WERI-Rb-1 (cell line): Measurements from ENCODE around the gene ABI3BP.
"Not testable (repeated sequence)": the region's sequence is repeated elsewhere in the genome, so short reads cannot be mapped to it uniquely, and the experiment has no call there.

ENCODE experiments used
- DNase-seq: peaks from one replicate; pipeline ENCODE4 v3.0.0-alpha.2; 2020
- H3K27ac ChIP-seq: fragments of 250-450 bp; sonication (Bioruptor Pico); 2 replicates; pipeline ENCODE4 v1.5.1; 2020; ENCODE audit warnings: mild to moderate bottlenecking, moderate library complexity
- H3K27me3 ChIP-seq: fragments of 250-450 bp; sonication (Bioruptor Pico); 2 replicates; pipeline ENCODE4 v1.5.1; 2021; ENCODE audit warnings: mild to moderate bottlenecking, low read depth, moderate library complexity; ENCODE audit not compliant: insufficient read depth, severe bottlenecking
- H3K36me3 ChIP-seq: fragments of 250-450 bp; sonication (Bioruptor Pico); 2 replicates; pipeline ENCODE4 v1.5.1; 2020; ENCODE audit warnings: mild to moderate bottlenecking, moderate library complexity
- H3K4me3 ChIP-seq: 2 replicates; pipeline ENCODE4 v1.5.1; 2011; ENCODE audit warnings: low read depth, mild to moderate bottlenecking, control low read depth, low read length
- H3K9me3 ChIP-seq: fragments of 250-450 bp; sonication (Bioruptor Pico); 2 replicates; pipeline ENCODE4 v1.5.1; 2021; ENCODE audit warnings: mild to moderate bottlenecking, moderate library complexity; ENCODE audit not compliant: severe bottlenecking
- TF ChIP-seq, protein P1 (sequence below): IDR thresholded peaks from 2 replicates; pipeline ENCODE4 v1.5.1; 2011; ENCODE audit warnings: low read depth, mild to moderate bottlenecking, control low read depth, inconsistent platforms, low read length

The ABI3BP gene

DNA sequence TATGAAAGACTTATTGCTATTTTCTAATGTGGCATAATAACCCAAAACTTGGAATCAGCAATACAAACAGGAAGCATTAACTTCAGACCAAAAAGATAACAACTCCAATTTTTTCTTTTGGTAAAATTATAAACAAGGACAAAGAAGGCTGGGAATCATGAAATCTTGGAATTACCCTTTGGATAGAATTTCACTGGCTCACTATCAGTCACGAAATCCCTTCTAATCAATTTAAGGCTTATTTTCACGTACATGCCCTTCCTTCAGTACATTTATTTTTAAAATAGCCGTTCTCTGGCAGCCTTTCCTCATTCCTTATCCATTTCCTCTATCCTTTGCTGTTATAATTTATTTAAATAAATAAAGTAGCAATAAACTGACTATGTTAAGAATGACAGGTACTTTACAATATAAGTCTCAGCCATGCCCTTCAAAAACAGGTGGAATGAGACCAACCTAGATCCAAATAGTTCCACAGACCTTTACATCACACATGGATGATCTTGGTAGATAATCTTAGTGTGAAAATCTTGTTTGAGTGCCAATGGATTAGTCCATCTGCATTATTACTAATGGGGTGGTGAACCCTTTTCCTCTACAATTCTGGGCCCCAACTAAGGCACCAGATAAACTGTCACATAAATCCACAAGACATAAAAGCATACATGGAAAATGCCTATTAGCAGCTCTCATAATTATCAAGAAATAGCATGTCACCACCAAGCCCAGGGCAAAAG is 38.9 kb downstream of the ABI3BP start:
- Histone ChIP-seq H3K36me3 (no peaks in the 10 kb centered on the region), H3K4me3 (no peak overlapping the region), H3K9me3 (peaks cover 2% of the 10 kb centered on the region), H3K27ac (no peak overlapping the region), H3K27me3 (no peaks in the 10 kb centered on the region)
- TF ChIP-seq, protein P1, sequence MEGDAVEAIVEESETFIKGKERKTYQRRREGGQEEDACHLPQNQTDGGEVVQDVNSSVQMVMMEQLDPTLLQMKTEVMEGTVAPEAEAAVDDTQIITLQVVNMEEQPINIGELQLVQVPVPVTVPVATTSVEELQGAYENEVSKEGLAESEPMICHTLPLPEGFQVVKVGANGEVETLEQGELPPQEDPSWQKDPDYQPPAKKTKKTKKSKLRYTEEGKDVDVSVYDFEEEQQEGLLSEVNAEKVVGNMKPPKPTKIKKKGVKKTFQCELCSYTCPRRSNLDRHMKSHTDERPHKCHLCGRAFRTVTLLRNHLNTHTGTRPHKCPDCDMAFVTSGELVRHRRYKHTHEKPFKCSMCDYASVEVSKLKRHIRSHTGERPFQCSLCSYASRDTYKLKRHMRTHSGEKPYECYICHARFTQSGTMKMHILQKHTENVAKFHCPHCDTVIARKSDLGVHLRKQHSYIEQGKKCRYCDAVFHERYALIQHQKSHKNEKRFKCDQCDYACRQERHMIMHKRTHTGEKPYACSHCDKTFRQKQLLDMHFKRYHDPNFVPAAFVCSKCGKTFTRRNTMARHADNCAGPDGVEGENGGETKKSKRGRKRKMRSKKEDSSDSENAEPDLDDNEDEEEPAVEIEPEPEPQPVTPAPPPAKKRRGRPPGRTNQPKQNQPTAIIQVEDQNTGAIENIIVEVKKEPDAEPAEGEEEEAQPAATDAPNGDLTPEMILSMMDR: no peak
- DNase-seq: no peak

DNA sequence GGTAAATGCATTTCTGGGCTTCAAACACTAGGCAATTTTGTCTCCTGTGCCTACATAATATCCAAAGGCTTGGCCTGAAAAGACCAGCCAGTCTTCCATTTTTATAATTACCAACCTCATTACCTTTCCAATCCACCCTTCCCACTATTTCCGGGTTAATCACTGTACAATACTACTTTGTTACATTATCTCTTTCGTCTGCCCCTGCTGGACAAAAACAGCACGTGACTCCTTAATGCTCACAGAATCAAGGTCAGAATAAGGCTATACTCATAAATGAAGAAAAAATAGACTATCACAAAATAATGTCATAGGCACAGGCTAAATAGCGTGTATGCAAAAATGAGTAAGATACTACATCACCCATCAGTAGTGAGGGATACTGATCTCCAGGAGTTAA is 40.1 kb downstream of the ABI3BP start:
- H3K9me3 ChIP-seq: no peaks in the 10 kb centered on the region

DNA sequence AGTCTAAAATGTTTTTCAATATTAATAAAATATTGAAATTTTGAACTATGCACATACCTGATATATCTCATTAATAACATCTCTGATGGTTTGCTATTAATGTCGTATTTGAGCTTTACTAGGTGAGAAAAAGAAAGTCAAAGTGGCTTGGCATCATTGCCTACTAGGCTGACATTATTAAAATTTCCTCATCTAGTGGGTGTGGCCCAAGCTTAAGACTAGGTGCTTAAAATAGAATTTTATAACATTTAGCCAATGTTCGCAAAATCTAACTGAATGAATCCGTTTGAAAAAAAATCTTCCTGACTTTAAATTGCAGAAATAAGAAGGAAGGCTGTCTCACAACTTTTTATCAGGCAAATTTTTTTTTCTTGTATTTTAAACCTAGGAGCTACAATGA is 46.1 kb downstream of the ABI3BP start:
- TF ChIP-seq, protein P1: no peak
- Histone ChIP-seq H3K27ac (no peak overlapping the region), H3K36me3 (no peaks in the 10 kb centered on the region)

More for the DNA sequence above, 40.1 kb downstream of the ABI3BP start:
- DNase-seq: no peak
- Histone ChIP-seq H3K27ac (no peak overlapping the region), H3K4me3 (no peak overlapping the region), H3K27me3 (no peaks in the 10 kb centered on the region), H3K36me3 (no peaks in the 10 kb centered on the region)
- TF ChIP-seq, protein P1: no peak

DNA sequence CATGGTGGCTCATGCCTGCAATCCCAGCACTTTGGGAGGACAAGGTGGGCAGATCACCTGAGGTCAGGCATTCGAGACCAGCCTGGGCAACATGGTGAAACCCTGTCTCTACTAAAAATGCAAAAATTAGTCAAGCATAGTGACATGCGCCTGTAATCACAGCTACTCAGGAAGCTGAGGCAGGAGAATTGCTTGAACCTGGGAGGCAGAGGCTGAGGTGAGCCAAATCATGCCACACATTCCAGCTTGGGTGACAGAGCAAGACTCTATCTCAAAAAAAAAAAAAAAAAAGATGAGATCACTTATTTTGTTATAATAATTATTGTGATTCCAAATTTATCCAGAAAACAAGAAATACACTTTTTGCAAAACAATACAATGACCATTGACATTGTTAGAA is 47.1 kb downstream of the ABI3BP start:
- DNase-seq, H3K4me3 ChIP-seq, H3K9me3 ChIP-seq, H3K27me3 ChIP-seq, H3K36me3 ChIP-seq, H3K27ac ChIP-seq: not testable (repeated sequence)

More for the DNA sequence above, 46.1 kb downstream of the ABI3BP start:
- no peaks in the 10 kb centered on the region for H3K27me3 ChIP-seq
- H3K9me3 ChIP-seq: no peaks in the 10 kb centered on the region
- no peak overlapping the region for H3K4me3 ChIP-seq
- DNase-seq: no peak

DNA sequence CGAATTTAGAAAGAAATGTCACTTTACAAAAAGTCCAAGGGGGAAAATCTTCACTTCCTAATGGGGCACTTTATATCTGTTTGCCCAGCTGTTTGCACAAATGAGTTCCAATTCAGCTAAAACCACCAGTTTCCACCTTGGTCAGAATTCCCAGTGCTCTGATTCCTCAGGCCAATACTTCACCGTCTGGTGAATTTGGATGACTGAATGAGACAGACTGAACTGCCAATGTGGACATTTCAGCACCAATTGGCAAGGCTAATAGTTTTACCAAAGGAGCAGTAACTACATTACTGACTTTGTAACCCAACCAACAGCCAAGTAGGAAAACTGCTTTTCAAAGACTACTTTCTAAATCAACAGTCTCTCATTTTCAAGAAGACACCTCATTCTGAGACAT is 51.8 kb downstream of the ABI3BP start:
- no peak for DNase-seq
- Histone ChIP-seq H3K27me3 (peaks cover 3% of the 10 kb centered on the region), H3K4me3 (no peak overlapping the region), H3K36me3 (no peaks in the 10 kb centered on the region), H3K27ac (no peak overlapping the region), H3K9me3 (no peaks in the 10 kb centered on the region)
- TF ChIP-seq, protein P1: no peak

DNA sequence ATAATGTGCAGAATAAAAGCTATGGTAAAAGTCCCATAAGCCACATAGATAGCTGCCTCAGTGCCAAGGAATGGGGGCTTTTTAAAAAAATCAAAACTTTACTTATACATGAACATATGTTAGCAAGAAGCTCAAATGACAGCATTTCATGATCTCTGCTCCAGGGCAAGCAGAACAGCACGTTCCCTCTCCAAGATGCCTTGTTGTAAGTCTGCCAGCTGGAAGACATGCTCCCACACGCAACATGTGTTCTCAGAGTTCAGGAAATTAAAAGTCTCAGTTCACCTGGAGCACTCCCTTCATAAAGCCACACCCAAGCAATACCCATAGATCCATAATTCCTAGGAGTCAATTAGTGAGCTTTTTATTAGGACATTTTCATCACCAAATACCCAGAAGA is 52.2 kb downstream of the ABI3BP start:
- no peaks in the 10 kb centered on the region for H3K36me3 ChIP-seq
- TF ChIP-seq, protein P1: no peak
- H3K27ac ChIP-seq: no peak overlapping the region
- no peak for DNase-seq
- H3K9me3 ChIP-seq: no peaks in the 10 kb centered on the region
- peaks cover 3% of the 10 kb centered on the region for H3K27me3 ChIP-seq
- H3K4me3 ChIP-seq: no peak overlapping the region
